HG03159 (cell line): ENCODE measurements around the gene MPDZ.

Experiments
- ATAC-seq: cut with Tn5 transposase; IDR thresholded peaks from one replicate; pipeline ENCODE4 v1.9.1; 2021; ENCODE audit warnings: mild to moderate bottlenecking, moderate library complexity; ENCODE audit not compliant: unreplicated experiment

MPDZ gene

GRCh38 chr9:13279284-13280141 is at the start of gene MPDZ:
Gene MPDZ (minus strand): TSS chr9:13279692. CDS start chr9:13250315, 29,377 bp downstream.
- ATAC-seq = no peak

- no peak for ATAC-seq
These were observed 45.5 kb upstream of the MPDZ start for GRCh38 chr9:13324988-13325387.

- ATAC-seq = no peak
These were observed 43.5 kb upstream of the MPDZ start for GRCh38 chr9:13322828-13323550.

- no peak for ATAC-seq
These were observed 38.5 kb upstream of the MPDZ start for GRCh38 chr9:13318027-13318426.

GRCh38 chr9:13296972-13297371 is 17.5 kb upstream of the MPDZ start:
- no peak for ATAC-seq

- ATAC-seq = no peak
These were observed 16.1 kb upstream of the MPDZ start for GRCh38 chr9:13295556-13295955.

GRCh38 chr9:13292782-13293181 is 13.3 kb upstream of the MPDZ start:
- ATAC-seq = no peak

GRCh38 chr9:13292158-13292557 is 12.7 kb upstream of the MPDZ start:
- no peak for ATAC-seq

GRCh38 chr9:13291718-13292117 is 12.2 kb upstream of the MPDZ start:
- ATAC-seq = no peak

GRCh38 chr9:13284011-13284410 is 4.5 kb upstream of the MPDZ start:
- ATAC-seq = no peak

- no peak for ATAC-seq
These were observed 3.5 kb upstream of the MPDZ start for GRCh38 chr9:13282998-13283397.

- ATAC-seq = no peak
These were observed 2.0 kb upstream of the MPDZ start for GRCh38 chr9:13281356-13282016.

GRCh38 chr9:13278368-13279246 is 885 bp downstream of the MPDZ start:
- no peak for ATAC-seq

- no peak for ATAC-seq
These were observed 1.5 kb downstream of the MPDZ start for GRCh38 chr9:13278023-13278367.

- ATAC-seq = no peak
These were observed 4.4 kb downstream of the MPDZ start for GRCh38 chr9:13274886-13275641.

GRCh38 chr9:13270734-13271133 is 8.8 kb downstream of the MPDZ start:
- no peak for ATAC-seq

GRCh38 chr9:13269589-13270452 is 9.7 kb downstream of the MPDZ start:
- ATAC-seq = no peak

- no peak for ATAC-seq
These were observed 11.0 kb downstream of the MPDZ start for GRCh38 chr9:13268469-13268868.

GRCh38 chr9:13267743-13268142 is 11.7 kb downstream of the MPDZ start:
- no peak for ATAC-seq
